Sigmoid colon (tissue), 7 donors: ENCODE results near the gene DNAJC10. TPM values are rescaled to one million over a fixed set of nuclear protein-coding genes. Genes with fewer than 3 reads are reported as not detected.
"Not testable (repeated sequence)": the region's sequence is repeated elsewhere in the genome, so short reads cannot be mapped to it uniquely, and the experiment has no call there.

Source experiments
- DNase-seq: peaks from one replicate; pipeline ENCODE4 v3.0.0-alpha.2; 2019
- H3K27ac ChIP-seq, 4 donors: fragments of 200-600 bp; sonication (generic); one replicate each; pipeline ENCODE4 v1.5.1; 2016 to 2019; ENCODE audit warnings: mild to moderate bottlenecking in 1 of 4
- H3K27me3 ChIP-seq, 3 donors: fragments of 200-600 bp; sonication (generic); one replicate each; pipeline ENCODE4 v1.5.1; 2019; ENCODE audit warnings: mild to moderate bottlenecking in 1 of 3
- H3K36me3 ChIP-seq, 4 donors: fragments of 200-600 bp; sonication (generic); one replicate each; pipeline ENCODE4 v1.5.1; 2016 to 2019
- H3K4me1 ChIP-seq, 4 donors: fragments of 200-600 bp; sonication (generic); one replicate each; pipeline ENCODE4 v1.5.1; 2017 to 2019
- H3K4me3 ChIP-seq, 4 donors: fragments of 200-600 bp; sonication (generic); one replicate each; pipeline ENCODE4 v1.5.1; 2017 to 2019; ENCODE audit warnings: mild to moderate bottlenecking in 2 of 4, moderate library complexity in 1 of 4
- H3K9me3 ChIP-seq, 4 donors: fragments of 200-600 bp in 3 of 4; sonication (generic) in 3 of 4; one replicate each; pipeline versions ENCODE4 v1.5.1 to v1.6.1; 2013 to 2019
- CTCF ChIP-seq, 4 experiments: fragments of 450-650 bp in 3 of 4; fragments of 200-600 bp in 1 of 4; IDR thresholded peaks; one replicate each; pipeline ENCODE4 v1.5.1; 2016 to 2019; ENCODE audit warnings: antibody characterized with exemption in 4 of 4, mild to moderate bottlenecking in 3 of 4, moderate library complexity in 2 of 4
- EP300 ChIP-seq, 4 donors: sonication (generic); formaldehyde crosslinking; IDR thresholded peaks; one replicate each; pipeline ENCODE4 v1.6.1; 2017; ENCODE audit warnings: antibody characterized with exemption in 4 of 4
- POLR2A ChIP-seq, 2 donors: fragments of 450-650 bp; IDR thresholded peaks; one replicate each; pipeline ENCODE4 v1.6.1; 2016; ENCODE audit warnings: antibody characterized with exemption in 2 of 2, mild to moderate bottlenecking in 2 of 2, moderate library complexity in 2 of 2
- POLR2AphosphoS5 ChIP-seq, 4 donors: sonication (generic); formaldehyde crosslinking; IDR thresholded peaks; one replicate each; pipeline ENCODE4 v1.6.1; 2017; ENCODE audit warnings: antibody characterized with exemption in 4 of 4
- WGBS, 2 donors: extraction: QIAGEN DNeasy Blood & Tissue Kit; methylation state at CpG; one replicate each; pipeline ENCODE4 v1.1.7; 2013; 5-methylcytosine and 5-hydroxymethylcytosine counted together
- intact Hi-C: fragments of 100-400 bp; cut with DNase I; formaldehyde crosslinking; loops from one replicate; pipeline ENCODE4 v1.15.1; 2023
- polyA plus RNA-seq, 3 donors: library from polyadenylated mRNA; stranded (reverse); fragments of 200-250 nt; gene quantifications; one replicate each; pipeline ENCODE4 v1.2.3, GENCODE V29; 2013
- total RNA-seq, 4 donors: library from RNA; depleted of rRNA; stranded (reverse); fragments of >200 nt; gene quantifications; one replicate each; pipeline ENCODE4 v1.1.0, GENCODE V29; 2016
- donor health status: healthy with polysubstance abuse.
- donor health status: Bipolar disorder and iron deficiency.
- donor health status: healthy.

DNAJC10 gene
- total and polyA plus RNA-seq, 7 donors = 9.0 to 50.1 (median 44.3) TPM

- no peak overlapping the region for H3K4me3 ChIP-seq
- TF ChIP-seq POLR2A (IDR thresholded peaks at IDR 0.05) (no peak), CTCF (IDR thresholded peaks at IDR 0.05) (no peak), EP300 (IDR thresholded peaks at IDR 0.05) (no peak), POLR2AphosphoS5 (IDR thresholded peaks at IDR 0.05) (no peak)
- no peaks in the 10 kb centered on the region for H3K27me3 ChIP-seq
- intact Hi-C loops = no loop called here
- WGBS, 2 donors = 71 to 91% methylated on average over 2 of the region's 2 CpGs
- H3K27ac ChIP-seq = no peak overlapping the region
- H3K9me3 ChIP-seq = no peaks in the 10 kb centered on the region
- peaks cover 10 to 82% (median 14%) of the 10 kb centered on the region in 4 donors for H3K36me3 ChIP-seq
- DNase-seq = no peak
- H3K4me1 ChIP-seq = no peaks in the 10 kb centered on the region
Observed at GRCh38 chr2:182740701-182741100, 24.6 kb downstream of the DNAJC10 start.

GRCh38 chr2:182741620-182742019 is 25.6 kb downstream of the DNAJC10 start:
- TF ChIP-seq POLR2AphosphoS5 (IDR thresholded peaks at IDR 0.05) = no peak
- no peak for TF ChIP-seq EP300 (IDR thresholded peaks at IDR 0.05)
- TF ChIP-seq CTCF (IDR thresholded peaks at IDR 0.05) = no peak
- Histone ChIP-seq H3K9me3 (no peaks in the 10 kb centered on the region), H3K36me3 (peaks cover 10 to 75% (median 14%) of the 10 kb centered on the region in 4 donors), H3K27me3 (no peaks in the 10 kb centered on the region), H3K4me1 (no peaks in the 10 kb centered on the region), H3K27ac (no peak overlapping the region), H3K4me3 (no peak overlapping the region)
- DNase-seq = no peak
- WGBS, 2 donors = 94 to 95% methylated on average over 2 of the region's 2 CpGs
- intact Hi-C loops = no loop called here

GRCh38 chr2:182744490-182744889 is 28.4 kb downstream of the DNAJC10 start:
- Histone ChIP-seq H3K9me3 (no peaks in the 10 kb centered on the region), H3K27ac (no peak overlapping the region), H3K4me3 (no peak overlapping the region), H3K36me3 (peaks cover 10 to 56% (median 13%) of the 10 kb centered on the region in 4 donors), H3K27me3 (no peaks in the 10 kb centered on the region), H3K4me1 (no peaks in the 10 kb centered on the region)
- intact Hi-C loops = no loop called here
- DNase-seq = no peak
- 68 to 78% methylated on average over 2 of the region's 2 CpGs for WGBS, 2 donors
- TF ChIP-seq POLR2A (IDR thresholded peaks at IDR 0.05) (no peak), POLR2AphosphoS5 (IDR thresholded peaks at IDR 0.05) (no peak), CTCF (IDR thresholded peaks at IDR 0.05) (no peak), EP300 (IDR thresholded peaks at IDR 0.05) (no peak)

- 83 to 93% methylated on average over 2 of the region's 2 CpGs for WGBS, 2 donors
- no peaks in the 10 kb centered on the region for H3K4me1 ChIP-seq
- H3K36me3 ChIP-seq = peaks cover 10 to 56% (median 13%) of the 10 kb centered on the region in 4 donors
- H3K9me3 ChIP-seq = no peaks in the 10 kb centered on the region
- no peak overlapping the region for H3K4me3 ChIP-seq
- intact Hi-C loops = no loop called here
- H3K27ac ChIP-seq = no peak overlapping the region
- no peaks in the 10 kb centered on the region for H3K27me3 ChIP-seq
- TF ChIP-seq POLR2A (IDR thresholded peaks at IDR 0.05) (no peak), CTCF (IDR thresholded peaks at IDR 0.05) (no peak), POLR2AphosphoS5 (IDR thresholded peaks at IDR 0.05) (no peak), EP300 (IDR thresholded peaks at IDR 0.05) (no peak)
- DNase-seq = no peak
Observed at GRCh38 chr2:182745061-182745460, 29.0 kb downstream of the DNAJC10 start.

GRCh38 chr2:182745894-182746293 is 29.8 kb downstream of the DNAJC10 start:
- intact Hi-C loops, H3K4me3 ChIP-seq, H3K27ac ChIP-seq, H3K27me3 ChIP-seq, DNase-seq, H3K4me1 ChIP-seq, H3K9me3 ChIP-seq: not testable (repeated sequence)
- 73 to 98% methylated on average over 2 to 3 of the region's 3 CpGs for WGBS, 2 donors
- peaks cover 10 to 54% (median 17%) of the 10 kb centered on the region in 4 donors for H3K36me3 ChIP-seq
